Body of pancreas (tissue), 4 donors: ENCODE measurements around the gene ZNF786. TPM values are rescaled to one million over a fixed set of nuclear protein-coding genes. Genes with fewer than 3 reads are reported as not detected.

Experiments
- ATAC-seq: fragments of 150-250 bp; one replicate; pipeline ENCODE4 v1.9.1; 2016
- DNase-seq, 4 donors: peaks; one replicate each; pipeline ENCODE4 v3.0.0-alpha.2; 2019
- H3K27ac ChIP-seq, 4 donors: fragments of 200-600 bp; sonication (generic); 1 replicate in 3 of 4; 2 replicates in 1 of 4; pipeline versions ENCODE4 v1.5.1 to v1.6.1; 2016 to 2019; ENCODE audit warnings: mild to moderate bottlenecking in 1 of 4, mixed read lengths in 1 of 4, moderate library complexity in 1 of 4
- H3K27me3 ChIP-seq, 2 donors: fragments of 200-600 bp; sonication (generic); one replicate each; pipeline ENCODE4 v1.6.0; 2016; ENCODE audit warnings: mild to moderate bottlenecking in 1 of 2
- H3K36me3 ChIP-seq, 2 donors: fragments of 200-600 bp; sonication (generic); replicated peaks in 1 of 2; 2 replicates each; pipeline ENCODE4 v1.5.1; 2016; ENCODE audit warnings: low read depth in 2 of 2; ENCODE audit not compliant: insufficient read depth in 1 of 2
- H3K4me1 ChIP-seq: fragments of 200-600 bp; sonication (generic); one replicate; pipeline ENCODE4 v1.6.0; 2016
- H3K4me3 ChIP-seq, 2 donors: fragments of 200-600 bp; sonication (generic); 1 replicate in 1 of 2; 2 replicates in 1 of 2; pipeline ENCODE4 v1.5.1; 2016 to 2019
- H3K9me3 ChIP-seq, 3 donors: fragments of 200-600 bp; sonication (generic); 1 replicate in 2 of 3; 2 replicates in 1 of 3; pipeline ENCODE4 v1.5.1; 2016
- CTCF ChIP-seq, 7 experiments: fragments of 450-650 bp in 4 of 7; fragments of 200-600 bp in 3 of 7; sonication (generic) in 3 of 7; IDR thresholded peaks; one replicate each; pipeline ENCODE4 v1.5.1; 2016 to 2019; ENCODE audit warnings: antibody characterized with exemption in 7 of 7
- POLR2A ChIP-seq, 3 donors: fragments of 450-650 bp; IDR thresholded peaks; one replicate each; pipeline ENCODE4 v1.6.1; 2016; ENCODE audit warnings: antibody characterized with exemption in 3 of 3, mild to moderate bottlenecking in 2 of 3
- WGBS, 2 donors: methylation state at CpG; one replicate each; pipeline ENCODE4 v1.1.5; 2017; 5-methylcytosine and 5-hydroxymethylcytosine counted together
- intact Hi-C: fragments of 100-400 bp; cut with DNase I; formaldehyde crosslinking; loops from one replicate; pipeline ENCODE4 v1.15.1; 2023
- small RNA-seq: library from RNA; depleted of rRNA; stranded (forward); fragments of <200 nt; gene quantifications from one replicate; pipeline ENCODE3, GENCODE V24; 2016
- total RNA-seq, 2 donors: library from RNA; depleted of rRNA; stranded (reverse); fragments of >200 nt; gene quantifications; one replicate each; pipeline ENCODE4 v1.1.0, GENCODE V29; 2016

Gene ZNF786
- total RNA-seq, 2 donors from 2014 or later, result 1.8 to 5.9 TPM

- WGBS, 2 donors, result 52 to 67% methylated on average over 6 of the region's 6 CpGs
- Histone ChIP-seq H3K27ac (peak overlapping the region in 1 of 4 donors; percentile 11), H3K9me3 (no peaks in the 10 kb centered on the region), H3K36me3 (peaks cover 0 to 10% of the 10 kb centered on the region in 2 donors), H3K4me1 (peaks cover 49% of the 10 kb centered on the region), H3K27me3 (no peaks in the 10 kb centered on the region), H3K4me3 (no peak overlapping the region)
- TF ChIP-seq CTCF (IDR thresholded peaks at IDR 0.05) (no peak), POLR2A (IDR thresholded peaks at IDR 0.05) (no peak)
- no peak for ATAC-seq
- no peak for DNase-seq
- intact Hi-C loops, result no loop called here
Measured at GRCh38 chr7:149022756-149023360, 67.7 kb downstream of the ZNF786 start.

- 72 to 87% methylated on average over 12 of the region's 12 CpGs for WGBS, 2 donors
Measured at GRCh38 chr7:149021725-149022062, 68.8 kb downstream of the ZNF786 start.

GRCh38 chr7:149020483-149020882, 70.0 kb downstream of the ZNF786 start:
- no peaks in the 10 kb centered on the region for H3K27me3 ChIP-seq
- no peak for ATAC-seq
- intact Hi-C loops, result no loop called here
- H3K4me1 ChIP-seq, result peaks cover 29% of the 10 kb centered on the region
- H3K36me3 ChIP-seq, result peaks cover 3 to 18% of the 10 kb centered on the region in 2 donors
- H3K27ac ChIP-seq, result no peak overlapping the region
- H3K9me3 ChIP-seq, result no peaks in the 10 kb centered on the region
- H3K4me3 ChIP-seq, result no peak overlapping the region
- no peak for DNase-seq
- TF ChIP-seq POLR2A (IDR thresholded peaks at IDR 0.05), result no peak
- TF ChIP-seq CTCF (IDR thresholded peaks at IDR 0.05), result no peak
- WGBS, 2 donors, result 76 to 77% methylated on average over 11 of the region's 11 CpGs

More at GRCh38 chr7:149021725-149022062, 68.8 kb downstream of the ZNF786 start:
- peaks cover 0 to 13% of the 10 kb centered on the region in 2 donors for H3K36me3 ChIP-seq
- DNase-seq, result no peak
- H3K4me1 ChIP-seq, result peaks cover 41% of the 10 kb centered on the region
- H3K4me3 ChIP-seq, result no peak overlapping the region
- H3K27me3 ChIP-seq, result no peaks in the 10 kb centered on the region
- no peak for ATAC-seq
- no peak overlapping the region for H3K27ac ChIP-seq
- TF ChIP-seq CTCF (IDR thresholded peaks at IDR 0.05) (no peak), POLR2A (IDR thresholded peaks at IDR 0.05) (no peak)
- no peaks in the 10 kb centered on the region for H3K9me3 ChIP-seq
- intact Hi-C loops, result no loop called here

Small RNA genes lying within 50 kb of the gene (small RNA-seq; reads per million reads assigned to genes)
- gene COX6B1P1 (not detected), gene RN7SL521P (not detected), gene RNU6-650P (not detected)

Other genes starting within 250 kb of the ZNF786 start
- gene EZH2, start 206.4 kb downstream of the ZNF786 start, total RNA-seq, result 1 to 10 TPM; 3.4 to 4.0 TPM
- gene PDIA4, start 62.2 kb downstream of the ZNF786 start, total RNA-seq, result 100 to 1,000 TPM in 1 of 2 donors, 10 to 100 TPM in 1; 80.4 to 140 TPM
- gene ZNF425, start 35.6 kb upstream of the ZNF786 start, total RNA-seq, result 1 to 10 TPM in 1 of 2 donors, under 1 TPM in 1; 0.33 to 1.6 TPM
- gene ZNF398, start 56.7 kb upstream of the ZNF786 start, total RNA-seq, result 10 to 100 TPM; 11.2 to 22.4 TPM
- 10 to 100 TPM; 12.7 to 28.0 TPM for gene ZNF282, start 104.8 kb upstream of the ZNF786 start, total RNA-seq
- 1 to 10 TPM; 5.7 to 6.6 TPM for gene ZNF212, start 148.9 kb upstream of the ZNF786 start, total RNA-seq
- gene ZNF783, start 171.5 kb upstream of the ZNF786 start, total RNA-seq, result 10 to 100 TPM; 12.5 to 17.5 TPM